RWPE2 (cell line): ENCODE measurements around the gene PDIK1L.

Experiments used
- ATAC-seq: fragments of 200-7000 bp; cut with Tn5 transposase; 3 replicates; pipeline ENCODE4 v1.9.1; 2021; ENCODE audit warnings: low read depth
- DNase-seq: peaks from one replicate; pipeline ENCODE4 v3.0.0-alpha.2; 2020; ENCODE audit warnings: low spot score
- H3K27ac ChIP-seq: fragments of 450-650 bp; 2 replicates; pipeline ENCODE4 v1.5.1; 2017; ENCODE audit warnings: mild to moderate bottlenecking; ENCODE audit not compliant: poor library complexity, severe bottlenecking
- H3K27me3 ChIP-seq: fragments of 250-450 bp; sonication (Bioruptor Pico); 2 replicates; pipeline ENCODE4 v1.5.1; 2021; ENCODE audit warnings: mild to moderate bottlenecking, moderate library complexity; ENCODE audit not compliant: insufficient read depth, poor library complexity, severe bottlenecking
- H3K36me3 ChIP-seq: fragments of 250-450 bp; sonication (Bioruptor Pico); 2 replicates; pipeline ENCODE4 v1.5.1; 2020; ENCODE audit warnings: low read depth, mild to moderate bottlenecking, moderate library complexity
- H3K4me1 ChIP-seq: fragments of 250-450 bp; sonication (Bioruptor Pico); 2 replicates; pipeline ENCODE4 v1.5.1; 2021; ENCODE audit warnings: mild to moderate bottlenecking, moderate library complexity; ENCODE audit not compliant: insufficient read depth, poor library complexity, severe bottlenecking
- H3K4me3 ChIP-seq: fragments of 250-450 bp; sonication (Bioruptor Pico); 2 replicates; pipeline ENCODE4 v1.5.1; 2021; ENCODE audit warnings: mild to moderate bottlenecking, moderate library complexity; ENCODE audit not compliant: severe bottlenecking
- H3K9me3 ChIP-seq: fragments of 250-450 bp; sonication (Bioruptor Pico); 2 replicates; pipeline ENCODE4 v1.5.1; 2021; ENCODE audit warnings: mild to moderate bottlenecking, moderate library complexity; ENCODE audit not compliant: severe bottlenecking
- TF ChIP-seq, protein P1 (sequence below): fragments of 450-650 bp; IDR thresholded peaks from one replicate; pipeline ENCODE4 v1.5.1; 2017; ENCODE audit warnings: mild to moderate bottlenecking, moderate library complexity; ENCODE audit not compliant: poor library complexity, severe bottlenecking

The PDIK1L gene

DNA sequence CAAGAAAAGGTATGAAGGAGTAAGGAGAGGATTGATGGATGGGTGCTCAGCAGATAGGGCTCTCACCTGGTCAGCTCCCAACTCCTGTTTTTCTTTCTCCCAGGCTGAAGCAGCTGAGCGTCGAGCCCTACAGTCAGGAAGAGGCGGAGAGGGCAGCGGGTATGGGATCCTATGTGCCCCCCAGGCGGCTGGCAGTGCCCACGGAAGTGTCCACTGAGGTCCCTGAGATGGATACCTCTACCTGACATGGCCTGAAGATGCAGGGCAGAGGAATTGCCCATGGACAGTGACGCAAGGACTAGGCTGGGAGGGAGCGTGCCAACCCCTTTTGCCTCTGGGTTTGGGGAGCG is 58.8 kb downstream of the PDIK1L start:
- H3K36me3 ChIP-seq = no peaks in the 10 kb centered on the region
- ATAC-seq = 0 out of 3 replicates have a peak, but pooled peaks have one; percentile 2
- TF ChIP-seq, protein P1, sequence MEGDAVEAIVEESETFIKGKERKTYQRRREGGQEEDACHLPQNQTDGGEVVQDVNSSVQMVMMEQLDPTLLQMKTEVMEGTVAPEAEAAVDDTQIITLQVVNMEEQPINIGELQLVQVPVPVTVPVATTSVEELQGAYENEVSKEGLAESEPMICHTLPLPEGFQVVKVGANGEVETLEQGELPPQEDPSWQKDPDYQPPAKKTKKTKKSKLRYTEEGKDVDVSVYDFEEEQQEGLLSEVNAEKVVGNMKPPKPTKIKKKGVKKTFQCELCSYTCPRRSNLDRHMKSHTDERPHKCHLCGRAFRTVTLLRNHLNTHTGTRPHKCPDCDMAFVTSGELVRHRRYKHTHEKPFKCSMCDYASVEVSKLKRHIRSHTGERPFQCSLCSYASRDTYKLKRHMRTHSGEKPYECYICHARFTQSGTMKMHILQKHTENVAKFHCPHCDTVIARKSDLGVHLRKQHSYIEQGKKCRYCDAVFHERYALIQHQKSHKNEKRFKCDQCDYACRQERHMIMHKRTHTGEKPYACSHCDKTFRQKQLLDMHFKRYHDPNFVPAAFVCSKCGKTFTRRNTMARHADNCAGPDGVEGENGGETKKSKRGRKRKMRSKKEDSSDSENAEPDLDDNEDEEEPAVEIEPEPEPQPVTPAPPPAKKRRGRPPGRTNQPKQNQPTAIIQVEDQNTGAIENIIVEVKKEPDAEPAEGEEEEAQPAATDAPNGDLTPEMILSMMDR = no peak
- no peaks in the 10 kb centered on the region for H3K27me3 ChIP-seq
- no peaks in the 10 kb centered on the region for H3K9me3 ChIP-seq
- peak overlapping the region; percentile 72 for H3K4me3 ChIP-seq
- no peak for DNase-seq
- H3K27ac ChIP-seq = peak overlapping the region; percentile 8
- no peaks in the 10 kb centered on the region for H3K4me1 ChIP-seq

DNA sequence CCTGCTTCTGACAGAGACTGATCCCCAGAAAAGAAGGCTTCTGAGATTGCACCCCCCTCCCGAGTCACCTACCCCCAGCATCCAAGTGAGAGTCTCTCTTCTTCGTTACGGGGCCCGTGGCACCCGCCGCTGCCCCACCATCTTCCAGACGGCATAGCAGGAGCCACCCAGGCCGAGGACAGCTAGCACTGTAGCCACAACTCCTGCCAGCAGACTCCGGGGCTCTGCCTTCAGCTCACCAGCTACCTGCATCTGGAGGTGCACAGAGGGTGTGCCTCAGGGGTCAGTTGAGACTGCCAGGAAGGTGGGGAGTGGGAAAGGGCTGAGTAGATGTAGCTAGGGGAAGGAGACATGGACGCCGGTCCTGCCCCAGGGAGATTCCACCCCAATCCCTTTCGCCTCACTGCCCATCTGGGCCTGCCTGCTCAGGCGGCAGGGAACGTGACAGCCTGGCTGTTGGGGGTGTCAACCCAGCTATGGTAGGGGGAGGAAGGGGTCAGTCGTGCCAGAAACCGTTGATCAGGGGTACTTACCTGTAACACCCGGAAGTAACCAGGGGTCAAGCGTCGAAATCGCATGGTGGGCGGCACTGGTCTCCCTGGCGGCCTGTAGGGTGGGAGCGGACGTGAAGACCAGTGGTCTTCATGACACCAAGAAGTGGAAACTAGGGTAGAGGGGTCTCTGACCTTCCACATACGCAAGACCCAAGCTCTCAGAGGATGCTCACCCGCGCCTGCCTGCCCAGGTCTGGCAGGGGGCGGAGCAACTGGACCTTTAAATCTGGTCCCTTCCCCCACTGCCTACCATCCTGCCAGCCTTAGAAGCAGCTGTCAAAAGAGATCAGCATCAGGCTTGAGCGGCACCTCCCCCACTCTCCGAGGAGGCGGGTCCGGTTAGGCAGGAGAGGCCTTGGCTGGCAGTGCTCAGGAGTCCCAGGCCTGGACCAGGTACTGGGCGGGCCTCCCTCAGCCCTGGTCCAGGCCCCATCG is 59.8 kb downstream of the PDIK1L start, which contains the start of gene ZNF593OS:
Gene ZNF593OS, minus strand, starts transcription at position 749 of the 989 bp plus-strand sequence. Its CDS starts 171 bp downstream, at position 578.
- H3K27me3 ChIP-seq = no peaks in the 10 kb centered on the region
- peak within 1 kb of the TSS; percentile 72 for H3K4me3 ChIP-seq
- no peaks in the 10 kb centered on the region for H3K9me3 ChIP-seq
- DNase-seq (no peak), ATAC-seq (no peak)
- TF ChIP-seq, protein P1 = no peak
- H3K27ac ChIP-seq = no peak within 1 kb of the TSS
- H3K4me1 ChIP-seq = no peaks in the 10 kb centered on the region
- H3K36me3 ChIP-seq = no peaks in the 10 kb centered on the region
